ENCODE results near the gene ENTPD8. TPM values are rescaled to one million over a fixed set of nuclear protein-coding genes. Genes with fewer than 3 reads are reported as not detected.

The ENTPD8 gene
- total RNA-seq, 4 donors from 2014 or later, result not detected

- no peak overlapping the region for H3K4me3 ChIP-seq
- TF ChIP-seq POLR2AphosphoS5 (IDR thresholded peaks at IDR 0.05), result no peak
- H3K27me3 ChIP-seq, result no peaks in the 10 kb centered on the region
- H3K36me3 ChIP-seq, result peaks cover 22% of the 10 kb centered on the region
- no peak overlapping the region for H3K27ac ChIP-seq
- no peaks in the 10 kb centered on the region for H3K9me3 ChIP-seq
- H3K4me1 ChIP-seq, result peaks cover 58% of the 10 kb centered on the region
- peak in 1 of 2 donors; percentile 75 for DNase-seq (ENCODE audit: low spot score in 2 of 2)
- WGBS, result 78% methylated on average over 5 of the region's 18 CpGs
Observed at GRCh38 chr9:137455359-137455991, 14.3 kb upstream of the ENTPD8 start.

GRCh38 chr9:137454597-137455358, 13.6 kb upstream of the ENTPD8 start:
- H3K27ac ChIP-seq, result peak overlapping the region; percentile 82
- TF ChIP-seq POLR2A (IDR thresholded peaks at IDR 0.05) (no peak), EP300 (IDR thresholded peaks at IDR 0.05) (no peak), POLR2AphosphoS5 (IDR thresholded peaks at IDR 0.05) (no peak), CTCF (IDR thresholded peaks at IDR 0.05) (no peak)
- H3K9me3 ChIP-seq, result no peaks in the 10 kb centered on the region
- H3K4me3 ChIP-seq, result peak overlapping the region; percentile 60
- 66% methylated on average over 7 of the region's 30 CpGs for WGBS
- peaks cover 26% of the 10 kb centered on the region for H3K36me3 ChIP-seq
- H3K27me3 ChIP-seq, result no peaks in the 10 kb centered on the region
- DNase-seq (ENCODE audit: low spot score in 2 of 2), result peak in 1 of 2 donors; percentile 79
- H3K4me1 ChIP-seq, result peaks cover 52% of the 10 kb centered on the region

- peak in 1 of 2 donors; percentile 92 for DNase-seq (ENCODE audit: low spot score in 2 of 2)
- Histone ChIP-seq H3K36me3 (peaks cover 32% of the 10 kb centered on the region), H3K9me3 (no peaks in the 10 kb centered on the region), H3K4me1 (peaks cover 46% of the 10 kb centered on the region), H3K4me3 (peak overlapping the region; percentile 60), H3K27ac (peak overlapping the region; percentile 82), H3K27me3 (no peaks in the 10 kb centered on the region)
- 20% methylated on average over 7 of the region's 24 CpGs for WGBS
- no peak for TF ChIP-seq CTCF (IDR thresholded peaks at IDR 0.05)
- TF ChIP-seq POLR2AphosphoS5 (IDR thresholded peaks at IDR 0.05), result no peak
- no peak for TF ChIP-seq POLR2A (IDR thresholded peaks at IDR 0.05)
- no peak for TF ChIP-seq EP300 (IDR thresholded peaks at IDR 0.05)
Observed at GRCh38 chr9:137454145-137454596, 13.0 kb upstream of the ENTPD8 start.

GRCh38 chr9:137453643-137454081, 12.5 kb upstream of the ENTPD8 start:
- peak overlapping the region; percentile 60 for H3K4me3 ChIP-seq
- TF ChIP-seq CTCF (IDR thresholded peaks at IDR 0.05), result no peak
- TF ChIP-seq POLR2AphosphoS5 (IDR thresholded peaks at IDR 0.05), result no peak
- TF ChIP-seq EP300 (IDR thresholded peaks at IDR 0.05), result no peak
- TF ChIP-seq POLR2A (IDR thresholded peaks at IDR 0.05), result no peak
- no peaks in the 10 kb centered on the region for H3K27me3 ChIP-seq
- peaks cover 43% of the 10 kb centered on the region for H3K4me1 ChIP-seq
- no peaks in the 10 kb centered on the region for H3K9me3 ChIP-seq
- H3K36me3 ChIP-seq, result peaks cover 36% of the 10 kb centered on the region
- 28% methylated on average over 21 of the region's 25 CpGs for WGBS
- peak in 1 of 2 donors; percentile 88 for DNase-seq (ENCODE audit: low spot score in 2 of 2)
- no peak overlapping the region for H3K27ac ChIP-seq

- peak overlapping the region; percentile 60 for H3K4me3 ChIP-seq
- peaks cover 36% of the 10 kb centered on the region for H3K36me3 ChIP-seq
- WGBS, result 100% methylated on average over 3 of the region's 43 CpGs
- peak in 1 of 2 donors; percentile 80 for DNase-seq (ENCODE audit: low spot score in 2 of 2)
- H3K9me3 ChIP-seq, result no peaks in the 10 kb centered on the region
- no peaks in the 10 kb centered on the region for H3K27me3 ChIP-seq
- H3K27ac ChIP-seq, result no peak overlapping the region
- no peak for TF ChIP-seq POLR2AphosphoS5 (IDR thresholded peaks at IDR 0.05)
- TF ChIP-seq CTCF (IDR thresholded peaks at IDR 0.05), result no peak
- TF ChIP-seq EP300 (IDR thresholded peaks at IDR 0.05), result no peak
- TF ChIP-seq POLR2A (IDR thresholded peaks at IDR 0.05), result no peak
- peaks cover 37% of the 10 kb centered on the region for H3K4me1 ChIP-seq
Observed at GRCh38 chr9:137452761-137453642, 11.8 kb upstream of the ENTPD8 start.
